HG03354 (cell line): ENCODE measurements around the gene NCCRP1.

Experiments
- ATAC-seq: cut with Tn5 transposase; IDR thresholded peaks from one replicate; pipeline ENCODE4 v1.9.1; 2021; ENCODE audit warnings: mild to moderate bottlenecking; ENCODE audit not compliant: unreplicated experiment, poor library complexity, severe bottlenecking

The NCCRP1 gene

GRCh38 chr19:39177736-39178135 is 19.0 kb upstream of the NCCRP1 start:
- no peak for ATAC-seq

- ATAC-seq: no peak
These were observed 18.3 kb upstream of the NCCRP1 start for GRCh38 chr19:39178296-39179006.

- ATAC-seq: no peak
These were observed 17.0 kb upstream of the NCCRP1 start for GRCh38 chr19:39179754-39180153.

GRCh38 chr19:39180749-39181148 is 16.0 kb upstream of the NCCRP1 start:
- ATAC-seq: no peak

GRCh38 chr19:39181500-39182173 is 15.1 kb upstream of the NCCRP1 start:
- no peak for ATAC-seq

- ATAC-seq: no peak
These were observed 14.6 kb upstream of the NCCRP1 start for GRCh38 chr19:39182174-39182505.

- ATAC-seq: no peak
These were observed 13.7 kb upstream of the NCCRP1 start for GRCh38 chr19:39183104-39183503.

- ATAC-seq: no peak
These were observed 10.4 kb upstream of the NCCRP1 start for GRCh38 chr19:39186391-39186790.

- ATAC-seq: no peak
These were observed 9.2 kb upstream of the NCCRP1 start for GRCh38 chr19:39187552-39187943.

GRCh38 chr19:39188960-39189359 is 7.8 kb upstream of the NCCRP1 start:
- no peak for ATAC-seq

- ATAC-seq: no peak
These were observed 6.0 kb upstream of the NCCRP1 start for GRCh38 chr19:39190768-39191167.

GRCh38 chr19:39192846-39193245 is 3.9 kb upstream of the NCCRP1 start:
- no peak for ATAC-seq

- no peak for ATAC-seq
These were observed 3.0 kb upstream of the NCCRP1 start for GRCh38 chr19:39193803-39194202.

GRCh38 chr19:39194832-39195542 is 1.8 kb upstream of the NCCRP1 start:
- ATAC-seq: no peak

- no peak for ATAC-seq
These were observed 1.0 kb upstream of the NCCRP1 start for GRCh38 chr19:39195755-39196154.

- no peak for ATAC-seq
These were observed 444 bp upstream of the NCCRP1 start for GRCh38 chr19:39196320-39196719.

GRCh38 chr19:39197808-39198207 is 1.0 kb downstream of the NCCRP1 start:
- no peak for ATAC-seq

GRCh38 chr19:39199025-39199424 is 2.3 kb downstream of the NCCRP1 start:
- ATAC-seq: no peak

GRCh38 chr19:39200066-39200802 is 3.5 kb downstream of the NCCRP1 start:
- no peak for ATAC-seq

- ATAC-seq: no peak
These were observed 4.0 kb downstream of the NCCRP1 start for GRCh38 chr19:39200803-39201115.

GRCh38 chr19:39202998-39203355 is 6.2 kb downstream of the NCCRP1 start:
- ATAC-seq: no peak
